GM18520 (cell line): ENCODE measurements around the gene CD24.
"Not testable (repeated sequence)": the region's sequence is repeated elsewhere in the genome, so short reads cannot be mapped to it uniquely, and the experiment has no call there.

Experiments used
- ATAC-seq: cut with Tn5 transposase; IDR thresholded peaks from one replicate; pipeline ENCODE4 v1.9.1; 2021; ENCODE audit not compliant: unreplicated experiment

CD24 gene

GRCh38 chr6:106974336-106974998 is at the start of gene CD24:
Gene CD24, minus strand, starts transcription at chr6:106974729. Its CDS starts 83 bp downstream, at chr6:106974646.
- no peak for ATAC-seq

GRCh38 chr6:107021446-107022185 is 47.1 kb upstream of the CD24 start:
- no peak for ATAC-seq

DNA sequence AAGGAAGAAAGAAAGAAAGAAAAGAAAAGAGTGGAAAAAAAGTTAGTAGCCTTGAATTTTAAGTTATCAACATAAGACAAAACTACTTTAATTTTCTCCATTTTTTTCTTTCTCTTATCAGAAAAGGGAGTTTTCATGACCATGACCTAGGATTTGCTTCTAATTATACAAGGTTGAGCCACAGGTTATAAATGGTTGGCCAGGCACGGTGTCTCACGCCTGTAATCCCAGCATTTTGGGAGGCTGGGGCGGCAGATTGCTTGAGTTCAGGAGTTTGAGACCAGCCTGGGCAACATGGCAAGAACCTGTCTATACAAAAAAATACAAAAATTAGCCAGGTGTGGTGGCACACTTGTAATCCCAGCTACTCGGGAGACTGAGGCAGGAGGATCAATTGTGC is 45.7 kb upstream of the CD24 start:
- no peak for ATAC-seq

GRCh38 chr6:107019628-107020027 is 45.1 kb upstream of the CD24 start:
- ATAC-seq: not testable (repeated sequence)

GRCh38 chr6:107019047-107019446 is 44.5 kb upstream of the CD24 start:
- ATAC-seq: no peak

GRCh38 chr6:107009499-107009898 is 35.0 kb upstream of the CD24 start:
- no peak for ATAC-seq

- ATAC-seq: no peak
Observed at GRCh38 chr6:106997392-106998158, 23.0 kb upstream of the CD24 start.

GRCh38 chr6:106995640-106996039 is 21.1 kb upstream of the CD24 start:
- ATAC-seq: no peak

- ATAC-seq: not testable (repeated sequence)
Observed at GRCh38 chr6:106989737-106990136, 15.2 kb upstream of the CD24 start.

GRCh38 chr6:106988664-106989063 is 14.1 kb upstream of the CD24 start:
- no peak for ATAC-seq

GRCh38 chr6:106981926-106982325 is 7.4 kb upstream of the CD24 start:
- no peak for ATAC-seq

GRCh38 chr6:106980926-106981325 is 6.4 kb upstream of the CD24 start:
- no peak for ATAC-seq

DNA sequence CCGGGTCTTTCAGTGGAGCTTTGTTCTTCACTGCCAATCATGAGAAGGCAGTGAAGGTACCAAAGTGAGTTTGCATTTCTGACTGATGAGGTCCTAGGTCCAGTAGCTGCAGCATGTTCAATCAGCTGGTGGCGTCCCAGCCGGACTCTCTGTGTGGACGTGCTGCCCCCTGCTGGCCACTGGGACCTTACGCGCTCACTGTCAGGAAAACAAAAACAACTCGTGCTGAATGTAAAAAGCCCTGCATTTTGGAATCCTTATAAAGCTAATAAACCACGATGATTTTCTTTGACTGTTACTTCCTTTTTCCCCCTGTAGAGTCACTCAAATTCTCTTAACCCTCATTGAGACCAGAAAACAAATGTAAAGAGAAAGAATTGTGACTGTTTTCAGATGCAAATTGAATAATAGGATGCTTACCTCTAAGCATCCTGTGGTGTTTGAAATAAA is 4.9 kb upstream of the CD24 start:
- no peak for ATAC-seq

DNA sequence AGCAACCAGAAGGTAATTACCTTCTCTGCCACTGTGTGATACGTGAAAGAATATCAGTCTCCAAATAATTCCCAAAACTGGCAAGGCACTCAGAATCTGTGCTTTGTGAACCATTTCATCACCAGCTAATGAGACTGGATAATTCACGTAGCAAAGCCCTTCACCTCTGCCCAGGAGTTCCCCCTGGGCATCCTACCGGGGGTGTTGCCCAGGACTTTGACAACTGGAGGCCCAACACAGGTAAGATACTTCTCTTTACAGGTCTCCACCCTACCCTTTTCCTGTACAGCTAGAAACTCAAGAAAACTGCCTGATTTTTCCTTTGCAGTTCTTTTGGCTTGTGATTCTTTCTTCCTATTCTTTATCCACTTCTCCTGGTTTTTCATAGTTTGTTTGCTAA is 2.7 kb upstream of the CD24 start:
- ATAC-seq: no peak

DNA sequence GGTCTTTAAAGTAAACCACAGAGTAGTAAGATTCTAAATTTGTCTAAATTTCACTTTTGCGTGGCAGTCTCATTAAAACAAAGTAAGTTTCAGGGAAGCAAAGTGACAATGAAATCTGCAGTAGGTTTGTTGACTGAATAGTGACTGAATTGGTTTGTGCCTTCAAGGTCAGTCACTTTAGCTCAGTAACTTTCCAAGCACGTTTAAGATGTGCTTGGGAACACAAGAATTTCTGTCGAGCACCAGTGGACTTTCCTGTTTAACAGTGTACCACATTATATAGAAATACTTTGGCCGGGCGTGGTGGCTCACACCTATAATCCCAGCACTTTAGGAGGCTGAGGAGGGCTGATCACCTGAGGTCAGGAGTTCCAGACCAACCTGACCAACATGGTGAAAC is 1.7 kb upstream of the CD24 start:
- ATAC-seq: no peak

- ATAC-seq: no peak
Observed at GRCh38 chr6:106975738-106976064, 1.2 kb upstream of the CD24 start.

- ATAC-seq: no peak
Observed at GRCh38 chr6:106974999-106975737, 639 bp upstream of the CD24 start.

DNA sequence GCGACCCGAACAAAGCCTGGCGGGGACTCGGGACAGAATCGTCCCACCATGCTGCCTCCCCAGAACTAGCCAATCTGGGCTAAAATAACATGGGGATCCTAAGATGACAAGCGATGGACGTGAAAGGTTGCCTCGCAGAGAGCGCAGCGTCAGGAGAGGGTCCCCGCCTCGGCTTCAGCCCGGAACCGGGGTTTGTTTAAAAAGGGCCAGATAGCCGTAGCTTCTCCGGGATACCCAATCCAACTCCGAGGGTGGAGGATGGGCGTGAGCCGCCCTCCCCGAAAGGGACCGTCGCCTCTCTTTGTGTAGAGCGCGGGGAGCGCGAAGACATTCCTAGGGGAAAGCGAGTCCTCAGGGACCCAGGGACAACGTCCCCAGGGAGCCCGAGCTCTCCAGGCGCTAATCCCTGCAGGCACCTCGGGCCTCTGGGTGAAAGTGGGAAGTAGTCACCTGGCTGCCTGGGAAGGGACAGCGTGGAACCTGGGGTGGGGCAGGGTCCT is 643 bp downstream of the CD24 start:
- ATAC-seq: no peak

GRCh38 chr6:106973018-106973835 is 1.3 kb downstream of the CD24 start:
- ATAC-seq: no peak

DNA sequence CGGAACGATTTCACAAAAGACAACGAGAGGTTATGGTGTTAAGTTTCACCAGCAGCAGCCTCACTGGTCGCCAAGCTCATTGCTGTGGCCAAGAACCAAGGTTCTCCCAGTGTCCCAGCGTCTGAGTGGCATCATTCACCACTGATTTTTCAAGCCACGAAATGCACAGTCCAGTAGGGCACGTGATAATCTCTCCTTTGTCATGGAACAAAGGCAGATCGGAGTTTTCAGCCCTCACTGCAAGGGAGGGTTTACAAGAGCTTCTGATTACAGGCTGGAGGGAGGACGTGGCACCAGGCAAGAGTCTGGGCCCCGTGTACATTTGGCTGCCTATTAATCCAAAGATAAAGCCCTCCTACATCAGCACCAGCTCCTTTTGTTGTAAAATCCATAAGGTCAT is 2.0 kb downstream of the CD24 start:
- ATAC-seq: no peak
